Liver (tissue), 3 donors: Measurements from ENCODE around the gene RBPJ.

ENCODE experiments used
- GABPA ChIP-seq, 2 donors: IDR thresholded peaks in 1 of 2; conservative IDR thresholded peaks in 1 of 2; 2 replicates each; pipeline ENCODE4 v1.6.1; 2016; ENCODE audit warnings: antibody characterized with exemption in 2 of 2, mild to moderate bottlenecking in 1 of 2, moderate library complexity in 1 of 2
- MAX ChIP-seq: IDR thresholded peaks from 2 replicates; pipeline ENCODE4 v1.6.1; 2016; ENCODE audit warnings: antibody characterized with exemption
- REST ChIP-seq: IDR thresholded peaks from 2 replicates; pipeline ENCODE4 v1.6.1; 2016; ENCODE audit warnings: antibody characterized with exemption, mild to moderate bottlenecking
- TAF1 ChIP-seq: conservative IDR thresholded peaks from 2 replicates; pipeline ENCODE4 v1.6.1; 2016; ENCODE audit warnings: antibody characterized with exemption, mild to moderate bottlenecking
- YY1 ChIP-seq: IDR thresholded peaks from 2 replicates; pipeline ENCODE4 v1.6.1; 2016; ENCODE audit warnings: antibody characterized with exemption, mild to moderate bottlenecking
- TF ChIP-seq, protein P1 (sequence below): fragments of 150-350 bp; IDR thresholded peaks from 2 replicates; pipeline ENCODE4 v1.5.1; 2017; ENCODE audit warnings: improper control_type of control experiment, low read depth, low read length; ENCODE audit not compliant: missing input control
- TF ChIP-seq, protein P2 (sequence below): IDR thresholded peaks from 2 replicates; pipeline ENCODE4 v1.6.1; 2016; ENCODE audit warnings: antibody characterized with exemption
- donor health status: healthy.
- donor health status: healthy.

GRCh38 chr4:26475716-26476115 lies 154.9 kb downstream of the RBPJ start:
- TF ChIP-seq REST (no peak), GABPA (IDR thresholded peaks at IDR 0.05 in 1 of 2, conservative IDR thresholded peaks at IDR 0.05 in 1 of 2) (no peak), MAX (no peak), YY1 (no peak), TAF1 (no peak)
- TF ChIP-seq, protein P1, sequence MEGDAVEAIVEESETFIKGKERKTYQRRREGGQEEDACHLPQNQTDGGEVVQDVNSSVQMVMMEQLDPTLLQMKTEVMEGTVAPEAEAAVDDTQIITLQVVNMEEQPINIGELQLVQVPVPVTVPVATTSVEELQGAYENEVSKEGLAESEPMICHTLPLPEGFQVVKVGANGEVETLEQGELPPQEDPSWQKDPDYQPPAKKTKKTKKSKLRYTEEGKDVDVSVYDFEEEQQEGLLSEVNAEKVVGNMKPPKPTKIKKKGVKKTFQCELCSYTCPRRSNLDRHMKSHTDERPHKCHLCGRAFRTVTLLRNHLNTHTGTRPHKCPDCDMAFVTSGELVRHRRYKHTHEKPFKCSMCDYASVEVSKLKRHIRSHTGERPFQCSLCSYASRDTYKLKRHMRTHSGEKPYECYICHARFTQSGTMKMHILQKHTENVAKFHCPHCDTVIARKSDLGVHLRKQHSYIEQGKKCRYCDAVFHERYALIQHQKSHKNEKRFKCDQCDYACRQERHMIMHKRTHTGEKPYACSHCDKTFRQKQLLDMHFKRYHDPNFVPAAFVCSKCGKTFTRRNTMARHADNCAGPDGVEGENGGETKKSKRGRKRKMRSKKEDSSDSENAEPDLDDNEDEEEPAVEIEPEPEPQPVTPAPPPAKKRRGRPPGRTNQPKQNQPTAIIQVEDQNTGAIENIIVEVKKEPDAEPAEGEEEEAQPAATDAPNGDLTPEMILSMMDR = no peak
- TF ChIP-seq, protein P2, sequence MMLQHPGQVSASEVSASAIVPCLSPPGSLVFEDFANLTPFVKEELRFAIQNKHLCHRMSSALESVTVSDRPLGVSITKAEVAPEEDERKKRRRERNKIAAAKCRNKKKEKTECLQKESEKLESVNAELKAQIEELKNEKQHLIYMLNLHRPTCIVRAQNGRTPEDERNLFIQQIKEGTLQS = no peak
